ENCODE data around the gene GLCCI1. TPM values are rescaled to one million over a fixed set of nuclear protein-coding genes. Genes with fewer than 3 reads are reported as not detected.
"Not testable (repeated sequence)": the region's sequence is repeated elsewhere in the genome, so short reads cannot be mapped to it uniquely, and the experiment has no call there.

Gene GLCCI1
- total RNA-seq, 2 donors from 2014 or later: 44.3 to 55.8 TPM

GRCh38 chr7:8058322-8058721 lies 89.7 kb downstream of the GLCCI1 start:
- no peak overlapping the region for H3K27ac Mint-ChIP-seq
- no peaks in the 10 kb centered on the region for H3K27me3 Mint-ChIP-seq (ENCODE audit: insufficient read depth)
- H3K36me3 ChIP-seq (ENCODE audit: control insufficient read depth, insufficient read depth, low read length): peaks cover 59% of the 10 kb centered on the region
- no peak overlapping the region for H3K27ac ChIP-seq (ENCODE audit: low read depth, low read length)
- H3K9ac ChIP-seq (ENCODE audit: extremely low read depth, low read length, poor library complexity, severe bottlenecking): no peak overlapping the region
- H3K4me1 Mint-ChIP-seq: no peaks in the 10 kb centered on the region
- H3K4me3 Mint-ChIP-seq: no peak overlapping the region
- peaks cover 51% of the 10 kb centered on the region for H3K36me3 Mint-ChIP-seq (ENCODE audit: low read depth)
- DNase-seq: no peak
- no peaks in the 10 kb centered on the region for H3K4me1 ChIP-seq (ENCODE audit: control insufficient read depth, insufficient read depth, low read length)
- peaks cover 6% of the 10 kb centered on the region for H3K9me3 Mint-ChIP-seq
- no peak for TF ChIP-seq CTCF (conservative IDR thresholded peaks at IDR 0.05)
- H3K27me3 ChIP-seq (ENCODE audit: control insufficient read depth, insufficient read depth, low read length, poor library complexity, severe bottlenecking): no peaks in the 10 kb centered on the region
- H3K9me3 ChIP-seq (ENCODE audit: control insufficient read depth, low read length): peaks cover 7% of the 10 kb centered on the region
- no peak overlapping the region for H3K4me3 ChIP-seq (ENCODE audit: low read length)

- no peak overlapping the region for H3K27ac Mint-ChIP-seq
- peaks cover 11% of the 10 kb centered on the region for H3K9me3 Mint-ChIP-seq
- WGBS, 2 experiments (ENCODE audit: insufficient coverage in 1 of 2, insufficient read length in 1 of 2): 100% methylated on average over 2 of the region's 4 CpGs
- H3K9me3 ChIP-seq (ENCODE audit: control insufficient read depth, low read length): peaks cover 7% of the 10 kb centered on the region
- no peaks in the 10 kb centered on the region for H3K27me3 ChIP-seq (ENCODE audit: control insufficient read depth, insufficient read depth, low read length, poor library complexity, severe bottlenecking)
- no peak overlapping the region for H3K4me3 ChIP-seq (ENCODE audit: low read length)
- no peaks in the 10 kb centered on the region for H3K4me1 Mint-ChIP-seq
- no peak overlapping the region for H3K9ac ChIP-seq (ENCODE audit: extremely low read depth, low read length, poor library complexity, severe bottlenecking)
- H3K36me3 Mint-ChIP-seq (ENCODE audit: low read depth): peaks cover 56% of the 10 kb centered on the region
- H3K27me3 Mint-ChIP-seq (ENCODE audit: insufficient read depth): no peaks in the 10 kb centered on the region
- H3K36me3 ChIP-seq (ENCODE audit: control insufficient read depth, insufficient read depth, low read length): peaks cover 59% of the 10 kb centered on the region
- no peaks in the 10 kb centered on the region for H3K4me1 ChIP-seq (ENCODE audit: control insufficient read depth, insufficient read depth, low read length)
- no peak for TF ChIP-seq CTCF (conservative IDR thresholded peaks at IDR 0.05)
- DNase-seq: no peak
- H3K27ac ChIP-seq (ENCODE audit: low read depth, low read length): no peak overlapping the region
- H3K4me3 Mint-ChIP-seq: no peak overlapping the region
Observed at GRCh38 chr7:8058852-8059251, 90.3 kb downstream of the GLCCI1 start.

- TF ChIP-seq CTCF (conservative IDR thresholded peaks at IDR 0.05): no peak
- WGBS, 2 experiments (ENCODE audit: insufficient coverage in 1 of 2, insufficient read length in 1 of 2): 97 to 100% methylated on average over 2 to 3 of the region's 3 CpGs
- Histone ChIP-seq H3K27ac (ENCODE audit: low read depth, low read length) (no peak overlapping the region), H3K36me3 (ENCODE audit: control insufficient read depth, insufficient read depth, low read length) (peaks cover 56% of the 10 kb centered on the region), H3K4me3 (ENCODE audit: low read length) (no peak overlapping the region), H3K9me3 (ENCODE audit: control insufficient read depth, low read length) (peaks cover 7% of the 10 kb centered on the region), H3K9ac (ENCODE audit: extremely low read depth, low read length, poor library complexity, severe bottlenecking) (no peak overlapping the region), H3K27me3 (ENCODE audit: control insufficient read depth, insufficient read depth, low read length, poor library complexity, severe bottlenecking) (no peaks in the 10 kb centered on the region), H3K4me1 (ENCODE audit: control insufficient read depth, insufficient read depth, low read length) (no peaks in the 10 kb centered on the region)
- Mint-ChIP-seq H3K9me3 (peaks cover 11% of the 10 kb centered on the region), H3K4me3 (no peak overlapping the region), H3K27ac (no peak overlapping the region), H3K4me1 (no peaks in the 10 kb centered on the region), H3K27me3 (ENCODE audit: insufficient read depth) (no peaks in the 10 kb centered on the region), H3K36me3 (ENCODE audit: low read depth) (peaks cover 65% of the 10 kb centered on the region)
- DNase-seq: no peak
Observed at GRCh38 chr7:8060241-8060640, 91.6 kb downstream of the GLCCI1 start.

- H3K36me3 Mint-ChIP-seq (ENCODE audit: low read depth): peaks cover 47% of the 10 kb centered on the region
- H3K27me3 ChIP-seq (ENCODE audit: control insufficient read depth, insufficient read depth, low read length, poor library complexity, severe bottlenecking); H3K9ac ChIP-seq (ENCODE audit: extremely low read depth, low read length, poor library complexity, severe bottlenecking); H3K9me3 ChIP-seq (ENCODE audit: control insufficient read depth, low read length); H3K4me3 ChIP-seq (ENCODE audit: low read length); H3K27ac ChIP-seq (ENCODE audit: low read depth, low read length); H3K4me3 Mint-ChIP-seq; DNase-seq; H3K27me3 Mint-ChIP-seq (ENCODE audit: insufficient read depth); H3K4me1 ChIP-seq (ENCODE audit: control insufficient read depth, insufficient read depth, low read length); H3K27ac Mint-ChIP-seq: not testable (repeated sequence)
- H3K4me1 Mint-ChIP-seq: peaks cover 19% of the 10 kb centered on the region
- H3K9me3 Mint-ChIP-seq: peaks cover 11% of the 10 kb centered on the region
- peaks cover 34% of the 10 kb centered on the region for H3K36me3 ChIP-seq (ENCODE audit: control insufficient read depth, insufficient read depth, low read length)
- WGBS, 2 experiments (ENCODE audit: insufficient coverage in 1 of 2, insufficient read length in 1 of 2): 94 to 99% methylated on average over 2 to 5 of the region's 5 CpGs
Observed at GRCh38 chr7:8063300-8063699, 94.7 kb downstream of the GLCCI1 start.

Data from endodermal cell (in vitro differentiated cells).